T-helper 2 cell treated with Interferon-gamma antibody and Interleukin-4, amounts not matched to agents 5 μg/mL and 100 μg/mL, for 36 hours (primary cell): ENCODE results near the gene GJB6.
"Not testable (repeated sequence)": the region's sequence is repeated elsewhere in the genome, so short reads cannot be mapped to it uniquely, and the experiment has no call there.

ENCODE experiments used
- DNase-seq: peaks from one replicate; pipeline ENCODE4 v3.0.0; 2021; ENCODE audit warnings: low spot score
- H3K27ac Mint-ChIP-seq: one replicate; pipeline ENCODE4 v1.8.0; 2021; ENCODE audit warnings: mild to moderate bottlenecking, mixed read lengths
- H3K27me3 Mint-ChIP-seq: one replicate; pipeline ENCODE4 v1.8.0; 2021; ENCODE audit warnings: low read depth, mixed read lengths
- H3K36me3 Mint-ChIP-seq: one replicate; pipeline ENCODE4 v1.8.0; 2021; ENCODE audit warnings: low read depth, mixed read lengths
- H3K4me1 Mint-ChIP-seq: one replicate; pipeline ENCODE4 v1.8.0; 2021; ENCODE audit warnings: low read depth, mixed read lengths
- H3K4me3 Mint-ChIP-seq: one replicate; pipeline ENCODE4 v1.8.0; 2022; ENCODE audit warnings: mild to moderate bottlenecking, moderate library complexity, mixed read lengths
- H3K9me3 Mint-ChIP-seq: one replicate; pipeline ENCODE4 v1.8.0; 2021; ENCODE audit warnings: mixed read lengths

The GJB6 gene

DNA sequence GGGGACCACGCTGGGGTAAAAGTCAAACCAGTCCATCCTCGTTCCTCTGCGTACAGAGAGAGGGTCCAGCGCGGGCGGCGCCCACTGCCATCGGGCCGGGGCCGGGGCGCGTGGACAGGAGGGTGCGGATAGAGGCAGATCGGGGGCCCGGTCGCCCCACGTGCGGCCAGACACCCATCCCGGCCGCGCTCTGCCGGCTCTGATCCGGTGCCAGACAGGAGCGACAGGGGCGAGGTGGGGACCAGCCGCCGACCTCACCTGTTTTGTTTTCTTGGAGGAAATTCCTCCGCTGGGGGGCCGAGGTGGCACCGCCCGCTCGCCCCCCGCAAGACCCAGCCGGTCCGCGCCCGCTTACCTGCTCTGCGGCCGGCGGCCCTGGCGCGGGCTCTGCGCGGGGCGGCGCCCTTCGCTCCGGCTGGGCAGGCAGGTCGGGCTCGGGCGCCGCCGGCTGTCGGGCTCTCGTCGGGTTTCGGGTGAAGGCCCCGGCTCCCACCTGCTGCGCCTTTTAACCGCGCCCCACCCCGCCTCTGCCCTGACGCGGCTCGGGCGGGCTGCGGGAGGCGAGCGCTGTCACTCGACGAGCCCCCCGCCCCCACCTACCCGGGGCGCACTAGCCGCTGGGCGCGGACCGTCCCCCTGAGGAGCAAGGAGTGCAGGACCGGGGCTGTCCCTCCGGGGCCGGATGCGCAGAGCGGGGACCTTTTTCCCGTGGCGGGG lies at the start of gene GJB6:
TSS of gene GJB6 (minus strand) at position 481 of the 717 bp plus-strand sequence. CDS start 8,839 bp downstream, outside the sequence.
- peaks cover 7% of the 10 kb centered on the region for H3K4me1 Mint-ChIP-seq
- H3K4me3 Mint-ChIP-seq, result peak within 1 kb of the TSS; percentile 82
- H3K36me3 Mint-ChIP-seq, result no peaks in the 10 kb centered on the region
- DNase-seq, result no peak
- H3K9me3 Mint-ChIP-seq, result no peaks in the 10 kb centered on the region
- peaks cover 54% of the 10 kb centered on the region for H3K27me3 Mint-ChIP-seq
- H3K27ac Mint-ChIP-seq, result peak within 1 kb of the TSS; percentile 41

DNA sequence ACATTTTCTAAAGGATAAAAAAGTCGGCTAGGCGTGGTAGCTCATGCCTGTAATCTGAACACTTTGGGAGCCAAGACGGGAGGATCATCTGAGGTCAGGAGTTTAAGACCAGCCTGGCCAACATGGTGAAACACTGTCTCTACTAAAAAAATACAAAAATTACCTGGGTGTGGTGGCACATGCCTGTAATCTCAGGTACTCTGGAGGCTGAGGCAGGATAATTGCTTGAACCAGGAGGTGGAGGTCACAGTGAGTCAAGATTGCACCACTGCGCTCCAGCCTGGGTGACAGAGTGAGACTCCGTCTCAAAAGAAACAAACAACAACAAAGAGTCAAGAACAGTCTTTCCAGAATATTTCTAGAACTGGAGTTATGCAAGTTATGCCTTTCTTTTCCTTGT lies 44.8 kb upstream of the GJB6 start:
- not testable (repeated sequence) for H3K4me1 Mint-ChIP-seq, H3K9me3 Mint-ChIP-seq, H3K4me3 Mint-ChIP-seq, H3K36me3 Mint-ChIP-seq, H3K27ac Mint-ChIP-seq, H3K27me3 Mint-ChIP-seq, DNase-seq

DNA sequence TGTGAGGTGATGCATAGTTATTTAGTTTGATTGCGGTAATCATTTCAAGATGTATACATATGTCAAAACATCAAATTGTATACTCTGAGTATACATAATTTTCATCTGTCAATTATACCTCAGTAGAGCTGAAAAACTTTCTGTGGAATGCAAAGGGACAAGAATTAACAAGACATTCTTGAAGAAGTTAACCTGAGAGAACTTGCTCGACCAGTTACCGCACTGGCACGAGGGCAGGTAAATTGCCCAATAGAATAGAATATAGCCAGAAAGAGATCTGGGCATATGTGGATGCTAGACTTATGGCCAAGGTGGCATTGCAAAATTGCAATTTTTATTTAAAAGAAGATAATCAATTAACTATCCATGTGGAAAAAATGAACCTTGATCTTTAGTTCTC lies 42.3 kb upstream of the GJB6 start:
- DNase-seq, result no peak
- H3K9me3 Mint-ChIP-seq, result no peaks in the 10 kb centered on the region

DNA sequence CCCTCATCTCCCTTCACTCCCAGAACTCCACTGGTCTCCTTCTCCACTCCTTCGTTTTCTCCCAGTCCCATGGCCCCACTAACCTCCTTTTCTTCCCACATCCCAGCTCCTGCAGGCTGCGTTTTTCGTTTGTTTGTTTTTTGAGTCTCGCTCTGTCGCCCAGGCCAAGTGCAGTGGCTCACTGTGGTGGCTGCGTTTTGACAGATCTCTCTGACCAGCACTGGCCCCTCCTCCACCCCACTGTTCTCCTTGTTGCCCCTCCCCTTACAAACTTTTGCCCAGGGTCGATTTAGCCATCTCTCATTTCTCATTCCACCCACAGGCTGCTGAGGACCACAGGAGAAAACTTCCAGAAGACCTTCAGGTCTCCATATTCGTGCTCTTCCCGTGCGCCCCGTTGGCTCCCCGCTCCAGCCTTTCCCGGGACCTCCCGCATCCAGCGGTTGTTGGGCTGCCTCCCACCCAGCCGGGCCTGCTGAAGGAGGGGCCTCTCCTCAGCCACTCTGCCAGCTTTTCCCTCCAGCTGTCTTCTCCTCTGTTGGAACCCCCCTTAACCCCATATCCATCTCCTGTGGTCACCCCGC lies 40.6 kb upstream of the GJB6 start:
- Mint-ChIP-seq H3K4me3 (no peak overlapping the region), H3K27me3 (no peaks in the 10 kb centered on the region), H3K9me3 (no peaks in the 10 kb centered on the region), H3K27ac (no peak overlapping the region), H3K4me1 (no peaks in the 10 kb centered on the region), H3K36me3 (no peaks in the 10 kb centered on the region)
- no peak for DNase-seq

More for the DNA sequence above, 42.3 kb upstream of the GJB6 start:
- H3K4me1 Mint-ChIP-seq, result no peaks in the 10 kb centered on the region
- no peaks in the 10 kb centered on the region for H3K27me3 Mint-ChIP-seq
- no peak overlapping the region for H3K4me3 Mint-ChIP-seq
- no peaks in the 10 kb centered on the region for H3K36me3 Mint-ChIP-seq
- H3K27ac Mint-ChIP-seq, result no peak overlapping the region

DNA sequence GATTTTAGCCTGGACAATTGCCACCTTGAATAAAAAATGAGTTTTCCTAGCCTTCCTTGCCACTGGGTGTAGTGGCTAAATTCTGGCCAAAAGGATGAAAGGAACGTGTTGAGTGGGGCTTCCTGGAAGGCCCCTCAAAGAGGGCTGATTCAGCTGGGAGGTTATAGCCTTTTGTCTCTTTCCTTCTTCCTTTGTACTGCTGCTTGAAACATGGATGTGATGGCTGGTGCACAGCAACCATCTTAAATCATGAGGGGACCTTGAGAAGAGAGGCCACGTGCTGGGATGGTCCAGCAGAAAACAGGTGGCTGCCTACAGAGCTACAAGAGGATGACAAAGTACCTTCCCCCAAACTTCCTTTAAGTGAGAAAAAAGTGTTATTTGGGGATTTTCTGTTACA lies 40.0 kb upstream of the GJB6 start:
- Mint-ChIP-seq H3K4me1 (no peaks in the 10 kb centered on the region), H3K27me3 (no peaks in the 10 kb centered on the region), H3K4me3 (no peak overlapping the region), H3K27ac (no peak overlapping the region), H3K9me3 (no peaks in the 10 kb centered on the region), H3K36me3 (no peaks in the 10 kb centered on the region)
- DNase-seq, result no peak

DNA sequence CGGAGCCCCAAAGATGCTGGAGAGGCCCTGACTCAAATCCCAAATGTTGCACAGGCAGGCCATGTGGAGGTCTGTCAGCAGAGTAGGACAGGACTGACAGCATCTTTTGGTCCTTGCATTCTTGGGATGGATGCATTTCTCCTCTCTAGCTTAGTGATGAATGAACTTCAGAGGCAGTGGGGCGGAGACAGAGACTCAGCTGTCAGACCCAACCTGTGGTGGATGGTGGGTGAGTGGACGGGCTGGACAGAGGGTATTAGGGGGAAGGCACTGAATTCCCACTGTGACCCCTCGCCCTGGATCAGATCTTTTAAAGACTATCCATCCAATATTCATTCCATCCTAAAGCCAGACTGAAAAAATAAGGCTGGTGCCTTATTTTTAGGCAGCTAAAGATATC lies 39.3 kb upstream of the GJB6 start:
- H3K9me3 Mint-ChIP-seq, result no peaks in the 10 kb centered on the region
- no peaks in the 10 kb centered on the region for H3K36me3 Mint-ChIP-seq

DNA sequence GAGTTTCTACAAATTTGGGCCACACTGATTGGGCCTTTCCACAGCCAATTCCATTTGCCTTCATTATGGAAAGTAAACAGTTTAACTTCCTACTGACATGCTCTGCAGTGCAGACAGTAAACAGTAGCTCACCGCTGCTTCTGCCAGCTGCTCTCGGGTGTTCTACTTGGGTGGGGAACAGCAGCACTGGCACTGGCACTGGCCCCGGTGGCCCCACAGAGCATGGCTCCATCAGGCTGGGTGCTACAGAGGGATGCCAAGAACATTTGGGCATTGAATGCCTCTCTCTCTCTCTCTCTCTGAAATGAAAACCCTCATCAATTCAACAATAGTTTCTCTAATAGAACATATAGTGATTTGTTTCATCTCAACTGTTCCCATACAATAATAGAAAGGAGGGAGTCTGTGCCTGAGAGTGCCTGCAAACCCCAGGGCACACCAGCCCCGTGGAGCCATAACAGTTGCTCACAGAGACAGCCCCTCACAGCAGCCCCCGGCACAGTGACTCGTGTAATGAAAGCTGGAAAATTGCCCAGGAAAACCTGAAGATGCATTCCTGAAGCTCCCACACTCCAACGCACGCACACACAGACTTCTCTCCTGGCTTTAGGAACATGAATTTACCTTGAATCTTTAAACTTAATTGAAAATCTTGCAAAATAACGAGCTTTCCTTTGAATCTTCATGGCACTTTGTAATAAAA lies 38.2 kb upstream of the GJB6 start:
- Mint-ChIP-seq H3K4me3 (no peak overlapping the region), H3K27ac (no peak overlapping the region), H3K4me1 (no peaks in the 10 kb centered on the region), H3K9me3 (no peaks in the 10 kb centered on the region), H3K27me3 (no peaks in the 10 kb centered on the region), H3K36me3 (no peaks in the 10 kb centered on the region)
- DNase-seq, result no peak

More for the DNA sequence above, 39.3 kb upstream of the GJB6 start:
- Mint-ChIP-seq H3K4me3 (no peak overlapping the region), H3K27me3 (no peaks in the 10 kb centered on the region), H3K27ac (no peak overlapping the region), H3K4me1 (no peaks in the 10 kb centered on the region)
- no peak for DNase-seq

DNA sequence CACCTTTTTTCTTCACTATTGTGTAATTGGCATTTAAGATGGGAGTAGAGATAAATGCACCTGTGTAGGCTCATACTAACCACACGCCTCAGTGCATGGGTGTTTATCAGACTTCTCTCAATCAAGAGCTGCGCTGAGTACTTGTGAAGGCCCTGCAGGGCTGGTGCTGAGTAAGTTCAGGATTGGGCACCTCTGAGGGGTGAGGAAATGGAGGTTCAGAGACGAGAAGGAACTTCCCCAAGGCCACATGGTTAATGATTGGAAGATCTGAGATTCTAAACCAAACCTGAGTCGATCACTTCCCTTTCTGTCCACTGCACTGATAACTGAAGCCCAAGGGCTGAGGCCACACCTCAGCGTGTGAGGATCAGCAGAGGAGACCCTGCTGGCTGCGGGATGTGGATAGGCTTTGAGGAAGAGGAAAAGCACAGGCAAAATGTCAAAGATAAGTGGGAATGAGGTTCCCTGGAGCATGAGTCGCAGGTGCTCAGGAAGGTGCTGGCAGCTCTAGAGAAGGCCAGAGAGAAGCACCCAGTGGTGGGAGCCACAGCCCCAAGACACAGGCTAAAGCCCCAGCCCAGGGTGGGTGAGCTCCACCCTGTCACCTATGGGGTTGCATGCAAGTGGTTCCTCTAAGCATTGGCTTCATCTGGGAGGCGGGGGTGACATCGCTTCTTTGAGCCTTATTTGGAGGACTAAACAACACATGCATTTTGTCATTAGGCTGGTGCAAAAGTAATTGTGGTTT lies 32.3 kb upstream of the GJB6 start:
- Mint-ChIP-seq H3K27me3 (no peaks in the 10 kb centered on the region), H3K9me3 (no peaks in the 10 kb centered on the region), H3K4me3 (no peak overlapping the region), H3K36me3 (no peaks in the 10 kb centered on the region), H3K4me1 (peaks cover 2% of the 10 kb centered on the region), H3K27ac (no peak overlapping the region)
- DNase-seq, result no peak

DNA sequence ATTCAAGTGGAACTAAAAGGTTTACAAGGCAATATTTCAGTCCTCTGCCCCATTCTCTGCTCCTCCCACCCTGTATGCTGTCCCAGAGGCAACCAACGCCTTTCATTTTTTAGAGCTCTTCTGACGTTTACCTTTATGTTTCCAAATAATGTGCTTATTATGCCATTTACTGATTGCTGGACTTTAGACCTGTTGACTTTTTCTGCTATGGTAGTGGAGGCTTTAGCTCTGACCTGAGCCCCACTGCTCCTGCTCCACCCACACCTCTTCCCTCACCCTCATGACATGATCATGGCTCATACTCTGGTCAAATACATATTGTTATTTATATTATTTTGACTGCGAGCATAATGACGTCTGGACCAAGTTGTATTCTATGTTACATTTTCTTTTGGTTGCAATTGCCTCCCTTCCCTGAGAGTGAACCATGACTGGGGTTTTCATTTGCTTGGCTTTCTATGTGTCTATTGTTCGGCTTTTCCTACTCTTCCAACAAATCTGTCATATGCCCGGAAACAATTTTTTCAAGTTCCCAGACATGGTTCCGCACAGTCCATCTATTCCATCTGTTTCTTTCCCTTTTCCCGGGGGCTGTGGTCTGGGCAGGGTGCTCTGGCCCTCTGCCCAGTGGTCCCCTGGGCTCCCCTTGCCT lies 31.4 kb upstream of the GJB6 start:
- DNase-seq, result no peak
- Mint-ChIP-seq H3K4me1 (peaks cover 2% of the 10 kb centered on the region), H3K36me3 (no peaks in the 10 kb centered on the region), H3K27ac (no peak overlapping the region), H3K9me3 (no peaks in the 10 kb centered on the region), H3K4me3 (no peak overlapping the region), H3K27me3 (no peaks in the 10 kb centered on the region)

DNA sequence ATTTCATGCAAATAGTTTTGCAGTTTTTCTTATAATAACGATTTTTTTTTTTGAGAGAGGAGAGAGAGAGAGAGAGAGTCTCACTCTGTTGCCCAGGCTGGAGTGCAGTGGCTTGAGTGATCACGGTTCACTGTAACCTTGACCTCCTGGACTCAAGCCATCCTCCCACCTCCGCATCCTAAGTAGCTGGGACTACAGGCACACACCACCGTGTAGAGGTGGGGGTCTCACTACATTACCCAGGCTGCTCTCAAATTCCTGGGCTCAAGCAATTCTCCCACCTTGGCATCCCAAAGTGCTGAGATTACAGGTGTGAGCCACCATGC lies 26.8 kb upstream of the GJB6 start:
- H3K4me3 Mint-ChIP-seq, result no peak overlapping the region
- H3K36me3 Mint-ChIP-seq, result no peaks in the 10 kb centered on the region
- no peaks in the 10 kb centered on the region for H3K4me1 Mint-ChIP-seq
- H3K27ac Mint-ChIP-seq, result no peak overlapping the region
- no peaks in the 10 kb centered on the region for H3K9me3 Mint-ChIP-seq
- peaks cover 2% of the 10 kb centered on the region for H3K27me3 Mint-ChIP-seq
- DNase-seq, result no peak

DNA sequence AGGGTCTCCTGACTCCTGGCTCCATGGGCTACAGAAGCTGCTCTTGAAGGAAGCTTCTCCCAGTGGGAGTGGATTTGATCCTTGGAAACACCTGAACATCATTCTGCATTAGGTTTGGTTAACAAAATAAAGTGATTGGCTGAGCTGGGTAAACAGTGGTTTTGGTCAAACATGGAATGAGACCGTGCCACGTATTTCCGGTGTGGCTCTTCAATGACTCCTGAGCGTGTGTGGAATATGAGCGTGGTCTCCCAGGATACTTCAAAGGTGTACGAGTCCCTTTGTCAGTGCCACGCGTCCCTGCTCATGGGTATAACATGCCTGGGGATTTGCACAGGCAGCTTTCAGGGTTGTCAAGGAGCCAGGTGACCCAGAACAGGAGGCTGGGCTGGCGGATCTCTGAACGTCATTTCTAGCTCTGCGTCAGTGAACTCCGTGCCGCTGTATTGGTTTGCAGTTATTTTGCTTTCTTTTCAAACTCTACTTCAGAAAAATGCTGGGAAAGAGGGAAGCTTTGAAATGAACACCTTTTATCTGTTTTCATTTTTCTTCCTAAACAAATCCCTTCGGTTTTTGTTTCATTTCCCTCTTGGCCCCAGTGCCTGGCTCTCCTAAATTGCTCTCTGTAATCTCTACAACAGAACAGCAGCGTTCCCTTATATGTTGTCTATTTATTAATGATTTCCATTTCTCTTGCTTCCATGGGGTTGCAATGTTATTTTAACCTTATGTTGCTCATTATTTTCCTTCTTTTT lies 26.3 kb upstream of the GJB6 start:
- Mint-ChIP-seq H3K4me3 (no peak overlapping the region), H3K27ac (no peak overlapping the region), H3K4me1 (no peaks in the 10 kb centered on the region), H3K36me3 (no peaks in the 10 kb centered on the region), H3K9me3 (no peaks in the 10 kb centered on the region), H3K27me3 (peaks cover 2% of the 10 kb centered on the region)
- DNase-seq, result no peak

DNA sequence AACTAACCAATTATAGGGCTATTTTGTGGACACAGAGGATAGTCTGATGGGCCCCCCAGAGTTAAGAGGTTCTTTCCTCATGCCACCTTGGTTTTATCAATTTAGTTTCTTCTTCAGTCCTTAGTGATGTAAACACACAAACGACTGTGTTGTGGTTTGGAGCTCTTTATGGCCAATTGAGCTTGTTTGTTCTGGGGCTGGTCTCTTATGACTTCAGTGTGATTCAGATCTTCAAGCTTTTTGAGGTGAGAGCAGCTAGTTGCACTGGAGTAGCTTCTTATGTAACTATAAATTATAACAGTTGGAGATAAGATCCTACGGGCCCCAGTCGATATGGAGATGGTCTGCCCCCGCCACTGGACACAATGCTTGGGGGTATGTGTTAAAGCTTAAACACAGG lies 22.0 kb upstream of the GJB6 start:
- H3K4me3 Mint-ChIP-seq, result no peak overlapping the region
- no peaks in the 10 kb centered on the region for H3K4me1 Mint-ChIP-seq
- H3K27ac Mint-ChIP-seq, result no peak overlapping the region
- no peaks in the 10 kb centered on the region for H3K9me3 Mint-ChIP-seq
- H3K36me3 Mint-ChIP-seq, result no peaks in the 10 kb centered on the region
- DNase-seq, result no peak
- H3K27me3 Mint-ChIP-seq, result peaks cover 10% of the 10 kb centered on the region

DNA sequence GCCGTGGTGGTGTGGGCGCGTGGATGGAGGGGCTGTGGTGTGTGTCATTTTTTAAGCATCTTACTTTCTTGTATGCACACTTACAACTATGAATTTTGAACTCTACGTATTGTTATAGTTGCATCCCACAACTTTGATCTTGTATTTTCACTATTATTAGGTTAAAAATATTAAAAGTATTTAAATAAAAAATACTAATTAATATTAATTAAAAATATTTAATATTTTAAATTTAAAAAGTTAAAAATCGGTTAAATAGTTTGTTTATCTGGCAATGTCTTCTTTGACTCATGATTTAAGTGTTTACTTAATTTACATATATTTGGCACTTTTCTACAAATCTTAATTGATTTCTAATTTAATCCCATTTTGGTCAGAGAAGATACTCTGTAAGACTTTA lies 17.8 kb upstream of the GJB6 start:
- Mint-ChIP-seq H3K9me3 (no peaks in the 10 kb centered on the region), H3K27me3 (peaks cover 10% of the 10 kb centered on the region), H3K4me3 (no peak overlapping the region), H3K36me3 (no peaks in the 10 kb centered on the region), H3K27ac (no peak overlapping the region), H3K4me1 (no peaks in the 10 kb centered on the region)
- no peak for DNase-seq
